GM12878 (cell line): ENCODE measurements around the gene CSK. TPM values are rescaled to one million over a fixed set of nuclear protein-coding genes. Genes with fewer than 3 reads are reported as not detected.

ENCODE experiments used
- ATAC-seq: fragments of 200-7000 bp; cut with Tn5 transposase; 3 replicates; pipeline ENCODE4 v1.9.1; 2020; ENCODE audit warnings: mild to moderate bottlenecking, moderate library complexity
- BruUV-seq: library from RNA; stranded (reverse); fragments of 400-500 nt; replicated peaks from 2 replicates; lab custom pipeline; 2021; lab: Mats Ljungman, UMichigan
- CTCF ChIA-PET: fragments of 300-600 bp; sonication (Branson Sonifier 250); formaldehyde crosslinking; extraction: SDS; loops from one replicate; lab custom pipeline; 2021; ENCODE audit warnings: inconsistent platforms; lab: Yijun Ruan, JAX
- POLR2A ChIA-PET: fragments of 350-600 bp; formaldehyde crosslinking; extraction: SDS; loops from one replicate; lab custom pipeline; 2021; ENCODE audit warnings: inconsistent platforms; lab: Charles Lee
- RAD21 ChIA-PET: fragments of 300-600 bp; sonication (Branson Sonifier 250); formaldehyde crosslinking; loops from one replicate; lab custom pipeline; 2023; ENCODE audit warnings: antibody characterized with exemption; ENCODE audit not compliant: unreplicated experiment; lab: Charles Lee
- SMC1A ChIA-PET: fragments of 300-600 bp; sonication (Branson Sonifier 250); formaldehyde crosslinking; loops from one replicate; lab custom pipeline; 2023; ENCODE audit not compliant: unreplicated experiment, uncharacterized antibody; lab: Charles Lee
- DNase-seq: peaks from one replicate; pipeline ENCODE4 v3.0.0-alpha.2; 2011; ENCODE audit warnings: low read depth, low spot score
- FAIRE-seq: peaks from 3 replicates; lab custom pipeline; 2011; peaks lifted over from hg19 to GRCh38; lab: Jason Lieb, UNC
- H2AFZ ChIP-seq: 2 replicates; pipeline ENCODE4 v1.6.0; 2011; ENCODE audit warnings: low read depth, low read length, control low read depth; ENCODE audit not compliant: control insufficient read depth
- H3K27ac ChIP-seq: 2 replicates; pipeline ENCODE4 v1.5.1; 2011; ENCODE audit warnings: control low read depth; ENCODE audit not compliant: control insufficient read depth, insufficient read depth
- H3K27me3 ChIP-seq, 2 experiments: replicated peaks in 1 of 2; 2 replicates each; pipeline versions ENCODE4 v1.6.0 to v1.6.1; 2011; ENCODE audit warnings: low read length in 1 of 2; ENCODE audit not compliant: control insufficient read depth in 2 of 2, insufficient read depth in 2 of 2
- H3K36me3 ChIP-seq, 2 experiments: 2 replicates each; pipeline ENCODE4 v1.5.1; 2011; ENCODE audit warnings: low read length in 1 of 2; ENCODE audit not compliant: control insufficient read depth in 2 of 2, insufficient read depth in 2 of 2
- H3K4me1 ChIP-seq: 2 replicates; pipeline ENCODE4 v1.6.1; 2011; ENCODE audit warnings: mild to moderate bottlenecking, low read length, moderate library complexity, mixed read lengths; ENCODE audit not compliant: control insufficient read depth, insufficient read depth
- H3K4me2 ChIP-seq: 2 replicates; pipeline ENCODE4 v1.6.0; 2011; ENCODE audit warnings: control low read depth; ENCODE audit not compliant: control insufficient read depth, insufficient read depth
- H3K4me3 ChIP-seq: fragments of 200-600 bp; sonication (generic); 2 replicates; pipeline ENCODE4 v1.5.1; 2016
- H3K79me2 ChIP-seq: 2 replicates; pipeline ENCODE4 v1.6.0; 2011; ENCODE audit warnings: low read length; ENCODE audit not compliant: control insufficient read depth, insufficient read depth
- H3K9ac ChIP-seq: 2 replicates; pipeline ENCODE4 v1.8.0; 2011; ENCODE audit warnings: low read length, control low read depth, mixed read lengths; ENCODE audit not compliant: control insufficient read depth, insufficient read depth
- H3K9me3 ChIP-seq: replicated peaks from 3 replicates; pipeline ENCODE4 v1.5.1; 2011; ENCODE audit warnings: mild to moderate bottlenecking, low read length; ENCODE audit not compliant: control insufficient read depth, insufficient read depth
- H4K20me1 ChIP-seq: 2 replicates; pipeline ENCODE4 v1.6.0; 2011; ENCODE audit not compliant: control insufficient read depth, insufficient read depth
- ATF7 ChIP-seq: fragments of 450-650 bp; IDR thresholded peaks from 2 replicates; pipeline ENCODE4 v1.6.1; 2016; ENCODE audit warnings: low read depth, mild to moderate bottlenecking
- CHD1 ChIP-seq: IDR thresholded peaks from 2 replicates; pipeline ENCODE4 v1.6.1; 2012; ENCODE audit warnings: low read depth, low read length, improper control_type of control experiment
- CREM ChIP-seq: IDR thresholded peaks from 2 replicates; pipeline ENCODE4 v1.6.1; 2014; ENCODE audit warnings: antibody characterized with exemption, low read depth
- EP300 ChIP-seq, 2 experiments: fragments of 150-350 bp in 1 of 2; IDR thresholded peaks; 2 replicates each; pipeline ENCODE4 v1.6.1; 2011 to 2012; ENCODE audit warnings: low read depth in 2 of 2, low read length in 2 of 2, borderline replicate concordance in 1 of 2, improper control_type of control experiment in 1 of 2, inconsistent platforms in 1 of 2; ENCODE audit not compliant: control insufficient read depth in 1 of 2
- ETV6 ChIP-seq, 2 experiments: fragments of 450-650 bp in 1 of 2; IDR thresholded peaks in 1 of 2; conservative IDR thresholded peaks in 1 of 2; 2 replicates each; pipeline ENCODE4 v1.6.1; 2014; ENCODE audit warnings: antibody characterized with exemption in 1 of 2, borderline replicate concordance in 1 of 2, low read depth in 1 of 2, mild to moderate bottlenecking in 1 of 2, moderate library complexity in 1 of 2
- HSF1 ChIP-seq: fragments of 150-350 bp; IDR thresholded peaks from 2 replicates; pipeline ENCODE4 v1.6.1; 2014; ENCODE audit warnings: mild to moderate bottlenecking, low read depth, low read length
- MEF2B ChIP-seq: fragments of 450-650 bp; IDR thresholded peaks from 2 replicates; pipeline ENCODE4 v1.6.1; 2018; ENCODE audit warnings: mild to moderate bottlenecking, moderate library complexity; ENCODE audit not compliant: partially characterized antibody, poor library complexity, severe bottlenecking
- NR2C2 ChIP-seq: IDR thresholded peaks from 2 replicates; pipeline ENCODE4 v1.6.1; 2011; ENCODE audit warnings: borderline replicate concordance, low read depth; ENCODE audit not compliant: control insufficient read depth, insufficient read length
- POU2F2 ChIP-seq: IDR thresholded peaks from 3 replicates; pipeline ENCODE4 v1.6.1; 2011; ENCODE audit warnings: low read depth, mild to moderate bottlenecking, low read length, borderline replicate concordance
- RBBP5 ChIP-seq: fragments of 200-600 bp; sonication (generic); conservative IDR thresholded peaks from 2 replicates; pipeline ENCODE4 v1.6.1; 2016
- SKIL ChIP-seq: fragments of 450-650 bp; IDR thresholded peaks from 2 replicates; pipeline ENCODE4 v1.6.1; 2017; ENCODE audit warnings: mild to moderate bottlenecking, low read depth, inconsistent platforms; ENCODE audit not compliant: poor library complexity, severe bottlenecking
- STAT3 ChIP-seq: IDR thresholded peaks from 2 replicates; pipeline ENCODE4 v1.6.1; 2011; ENCODE audit warnings: low read depth, low read length, improper control_type of control experiment
- SUZ12 ChIP-seq: fragments of 200-600 bp; sonication (generic); IDR thresholded peaks from one replicate; pipeline ENCODE4 v1.6.1; 2018; ENCODE audit warnings: antibody characterized with exemption, mild to moderate bottlenecking; ENCODE audit not compliant: unreplicated experiment
- ZNF592 ChIP-seq: fragments of 450-650 bp; IDR thresholded peaks from 2 replicates; pipeline ENCODE4 v1.6.1; 2017; ENCODE audit warnings: mild to moderate bottlenecking, moderate library complexity
- WGBS: methylation state at CpG from one replicate; pipeline ENCODE4 v1.1.6; 2016; ENCODE audit warnings: low lambda C conversion rate; ENCODE audit not compliant: insufficient replicate concordance, insufficient coverage; ENCODE audit errors: missing lambda C conversion rate; 5-methylcytosine and 5-hydroxymethylcytosine counted together
- in situ Hi-C: fragments of 300-500 bp; cut with MboI; formaldehyde crosslinking; loops from 9 replicates; pipeline ENCODE4 v1.14.3; 2018; ENCODE audit warnings: mixed read lengths
- intact Hi-C: fragments of 100-400 bp; cut with micrococcal nuclease; formaldehyde crosslinking; loops from one replicate; pipeline ENCODE4 v1.14.2; 2022; ENCODE audit not compliant: unreplicated experiment
- polyA plus RNA-seq, 11 experiments: library from polyadenylated mRNA; depleted of rRNA in 4 of 11; unstranded in 6 of 11; stranded (reverse) in 5 of 11; fragments of >200 nt; fragmentation: Nextera tagmentation in 4 of 11; fragmentation: Illumina TruSeq in 1 of 11; extraction: Ambion mirVana in 4 of 11; extraction: Trizol in 1 of 11; gene quantifications; 1 replicate in 1 of 11; 2 replicates in 10 of 11; pipeline versions ENCODE4 v1.2.1 to v1.2.3, GENCODE V29; 2011 to 2016; ENCODE audit warnings: inconsistent platforms in 2 of 11, missing spikeins in 2 of 11, low read depth in 1 of 11
- total RNA-seq, 4 experiments: library from RNA; depleted of rRNA in 3 of 4; stranded (reverse); fragments of >200 nt in 3 of 4; fragmentation: Illumina TruSeq in 1 of 4; extraction: Trizol in 1 of 4; gene quantifications; 2 replicates each; pipeline versions ENCODE4 v1.2.1 to v1.2.3, GENCODE V29; 2013 to 2021

CSK gene
- total and polyA plus RNA-seq, 10 of the 15 experiments (the other 5 are each of a cell fraction or from before 2014, with no cell fraction given) = 3.4 to 327 (median 75.8) TPM

- Histone ChIP-seq H3K27me3 (peaks cover 0 to 16% of the 10 kb centered on the region in 2 experiments; a peak in 3 of 4 replicates), H3K79me2 (no peaks in the 10 kb centered on the region), H3K4me1 (no peaks in the 10 kb centered on the region), H2AFZ (no peak overlapping the region), H3K9ac (no peak overlapping the region), H3K27ac (no peak overlapping the region), H4K20me1 (no peaks in the 10 kb centered on the region), H3K36me3 (no peaks in the 10 kb centered on the region), H3K4me2 (no peak overlapping the region), H3K4me3 (no peak overlapping the region), H3K9me3 (no peaks in the 10 kb centered on the region)
- no TSS peak for BruUV-seq
- intact Hi-C loops = no loop called here
- 9% methylated on average over 5 of the region's 5 CpGs for WGBS
- no peak for FAIRE-seq
- in situ Hi-C loops = no loop called here
- no peak for TF ChIP-seq CREM
- no peak for TF ChIP-seq ZNF592
- no peak for TF ChIP-seq NR2C2
- TF ChIP-seq EP300 (IDR thresholded peaks at IDR 0.05; ENCODE audit: borderline replicate concordance in 1 of 2, control insufficient read depth in 1 of 2, low read depth in 2 of 2, low read length in 2 of 2) = no peak
- TF ChIP-seq ETV6 (conservative IDR thresholded peaks at IDR 0.05 in 1 of 2, IDR thresholded peaks at IDR 0.05 in 1 of 2; ENCODE audit: borderline replicate concordance in 1 of 2, low read depth in 1 of 2) = no peak
- TF ChIP-seq CHD1 = no peak
- no peak for TF ChIP-seq ATF7
- no peak for TF ChIP-seq SKIL
- TF ChIP-seq SUZ12 = no peak
- no peak for TF ChIP-seq MEF2B
- TF ChIP-seq STAT3 = no peak
- TF ChIP-seq RBBP5 = no peak
- no peak for TF ChIP-seq POU2F2
- TF ChIP-seq HSF1 = no peak
- RAD21 ChIA-PET = interaction anchor here (0.9 to 1.0 kb wide), 2 partner anchors 58 to 74 kb away, joined by 3 read pairs; no protein-coding TSS in a partner anchor
- CTCF ChIA-PET = interaction anchor here (0.6 to 6.3 kb wide), 4 partner anchors 54 to 193 kb away, joined by 3 to 53 read pairs (median 5); no protein-coding TSS in a partner anchor
- SMC1A ChIA-PET = interaction anchor here (0.5 to 1.9 kb wide), 4 partner anchors 17 to 80 kb away, joined by 3 to 9 read pairs (median 4); no protein-coding TSS in a partner anchor
- DNase-seq = no peak
- POLR2A ChIA-PET = interaction anchor here (0.9 kb wide), 1 partner anchor 76 kb away, joined by 8 read pairs; no protein-coding TSS in a partner anchor
- ATAC-seq = no peak
Measured at GRCh38 chr15:74827614-74828013, 45.7 kb downstream of the CSK start.
